WTC11 (cell line): ENCODE measurements around the gene GRB10. TPM values are rescaled to one million over a fixed set of nuclear protein-coding genes. Genes with fewer than 3 reads are reported as not detected.

Source experiments
- ATAC-seq: fragments of 200-7000 bp; cut with Tn5 transposase; 2 replicates; pipeline ENCODE4 v1.10.0; 2021; ENCODE audit warnings: mild to moderate bottlenecking, moderate library complexity
- CTCF ChIA-PET: fragments of 300-600 bp; sonication (Branson Sonifier 250); formaldehyde crosslinking; loops from one replicate; lab custom pipeline; 2021; ENCODE audit warnings: antibody characterized with exemption; lab: Charles Lee
- POLR2A ChIA-PET: fragments of 350-600 bp; sonication (Branson Sonifier 250); formaldehyde crosslinking; loops from one replicate; lab custom pipeline; 2021; ENCODE audit warnings: antibody characterized with exemption; lab: Charles Lee
- DNase-seq: peaks from one replicate; pipeline ENCODE4 v3.0.0; 2021; ENCODE audit warnings: low spot score
- H3K27ac Mint-ChIP-seq: 2 replicates; pipeline ENCODE4 v1.8.0; 2021; ENCODE audit warnings: mixed read lengths
- H3K27me3 Mint-ChIP-seq: 2 replicates; pipeline ENCODE4 v1.8.0; 2021; ENCODE audit warnings: low read depth, mild to moderate bottlenecking, moderate library complexity, mixed read lengths
- H3K36me3 Mint-ChIP-seq: 2 replicates; pipeline ENCODE4 v1.8.0; 2021; ENCODE audit warnings: mixed read lengths
- H3K4me1 Mint-ChIP-seq: 2 replicates; pipeline ENCODE4 v1.8.0; 2022; ENCODE audit warnings: mixed read lengths
- H3K4me3 Mint-ChIP-seq: 2 replicates; pipeline ENCODE4 v1.8.0; 2021; ENCODE audit warnings: mild to moderate bottlenecking, moderate library complexity, mixed read lengths
- H3K9me3 Mint-ChIP-seq: 2 replicates; pipeline ENCODE4 v1.8.0; 2021; ENCODE audit warnings: mixed read lengths
- CREB1 ChIP-seq: sonication (generic); formaldehyde crosslinking; IDR thresholded peaks from 2 replicates; pipeline ENCODE4 v1.8.0; 2023; ENCODE audit warnings: mild to moderate bottlenecking, missing genetic modification reagents
- ELF4 ChIP-seq: sonication (generic); formaldehyde crosslinking; IDR thresholded peaks from 2 replicates; pipeline ENCODE4 v1.8.1; 2022; ENCODE audit warnings: low read depth, mild to moderate bottlenecking, moderate library complexity, missing genetic modification reagents
- GRHL2 ChIP-seq: fragments of 250-450 bp; sonication (Bioruptor Pico); IDR thresholded peaks from 2 replicates; pipeline ENCODE4 v1.8.0; 2022; ENCODE audit warnings: mild to moderate bottlenecking, moderate library complexity; ENCODE audit not compliant: insufficient replicate concordance, severe bottlenecking
- HMGA2 ChIP-seq: fragments of 250-450 bp; sonication (Bioruptor Pico); IDR thresholded peaks from 2 replicates; pipeline ENCODE4 v1.4.0; 2021; ENCODE audit warnings: mild to moderate bottlenecking, moderate library complexity
- MYBL2 ChIP-seq: sonication (generic); formaldehyde crosslinking; IDR thresholded peaks from 2 replicates; pipeline ENCODE4 v1.8.1; 2023; ENCODE audit warnings: mild to moderate bottlenecking, moderate library complexity, missing genetic modification reagents
- NFATC4 ChIP-seq: fragments of 250-450 bp; sonication (Bioruptor Pico); IDR thresholded peaks from 2 replicates; pipeline ENCODE4 v1.9.0; 2021; ENCODE audit warnings: mild to moderate bottlenecking
- NFE2L1 ChIP-seq: sonication (generic); formaldehyde crosslinking; IDR thresholded peaks from 2 replicates; pipeline ENCODE4 v1.8.1; 2023; ENCODE audit warnings: missing genetic modification reagents
- OVOL2 ChIP-seq: fragments of 250-450 bp; sonication (Bioruptor Pico); IDR thresholded peaks from 2 replicates; pipeline ENCODE4 v1.9.0; 2021; ENCODE audit warnings: mild to moderate bottlenecking, borderline replicate concordance
- RORB ChIP-seq: fragments of 250-450 bp; sonication (Bioruptor Pico); IDR thresholded peaks from 2 replicates; pipeline ENCODE4 v1.9.0; 2021; ENCODE audit warnings: mild to moderate bottlenecking
- SP1 ChIP-seq: sonication (generic); formaldehyde crosslinking; conservative IDR thresholded peaks from 2 replicates; pipeline ENCODE4 v1.8.1; 2022; ENCODE audit warnings: missing genetic modification reagents
- TCF7 ChIP-seq: sonication (generic); formaldehyde crosslinking; IDR thresholded peaks from 2 replicates; pipeline ENCODE4 v1.8.0; 2022; ENCODE audit warnings: mild to moderate bottlenecking, low read depth, missing genetic modification reagents, moderate library complexity
- ZNF317 ChIP-seq: sonication (generic); formaldehyde crosslinking; IDR thresholded peaks from 2 replicates; pipeline ENCODE4 v1.8.1; 2023; ENCODE audit warnings: low read depth, mild to moderate bottlenecking, moderate library complexity, missing genetic modification reagents, borderline replicate concordance
- total RNA-seq: library from RNA; stranded (reverse); gene quantifications from 3 replicates; pipeline ENCODE4 v1.2.3, GENCODE V29; 2021
- TF ChIP-seq, protein P1 (sequence below): sonication (generic); formaldehyde crosslinking; IDR thresholded peaks from 2 replicates; pipeline ENCODE4 v1.8.1; 2023; ENCODE audit warnings: mild to moderate bottlenecking, missing genetic modification reagents, moderate library complexity
- TF ChIP-seq, protein P2 (sequence below): sonication (generic); formaldehyde crosslinking; IDR thresholded peaks from 2 replicates; pipeline ENCODE4 v1.8.0; 2022; ENCODE audit warnings: missing genetic modification reagents
- TF ChIP-seq, protein P3 (sequence below): sonication (generic); formaldehyde crosslinking; IDR thresholded peaks from 2 replicates; pipeline ENCODE4 v1.8.1; 2023; ENCODE audit warnings: mild to moderate bottlenecking, missing genetic modification reagents, borderline replicate concordance
- TF ChIP-seq, protein P4 (sequence below): sonication (generic); formaldehyde crosslinking; IDR thresholded peaks from 2 replicates; pipeline ENCODE4 v1.8.0; 2022; ENCODE audit warnings: mild to moderate bottlenecking, missing genetic modification reagents
- TF ChIP-seq, protein P5 (sequence below): fragments of 250-450 bp; sonication (Bioruptor Pico); IDR thresholded peaks from 2 replicates; pipeline ENCODE4 v1.9.0; 2021; ENCODE audit warnings: mild to moderate bottlenecking
- TF ChIP-seq, protein P6 (sequence below): sonication (generic); formaldehyde crosslinking; IDR thresholded peaks from 2 replicates; pipeline ENCODE4 v1.8.0; 2023; ENCODE audit warnings: missing genetic modification reagents
- TF ChIP-seq, protein P7 (sequence below): sonication (generic); formaldehyde crosslinking; IDR thresholded peaks from 2 replicates; pipeline ENCODE4 v1.8.1; 2023; ENCODE audit warnings: mild to moderate bottlenecking, missing genetic modification reagents
- TF ChIP-seq, protein P8 (sequence below): sonication (generic); formaldehyde crosslinking; IDR thresholded peaks from 2 replicates; pipeline ENCODE4 v1.8.1; 2023; ENCODE audit warnings: mild to moderate bottlenecking, missing genetic modification reagents

GRB10 gene
- total RNA-seq, 1 experiment from 2014 or later = 103 TPM

DNA sequence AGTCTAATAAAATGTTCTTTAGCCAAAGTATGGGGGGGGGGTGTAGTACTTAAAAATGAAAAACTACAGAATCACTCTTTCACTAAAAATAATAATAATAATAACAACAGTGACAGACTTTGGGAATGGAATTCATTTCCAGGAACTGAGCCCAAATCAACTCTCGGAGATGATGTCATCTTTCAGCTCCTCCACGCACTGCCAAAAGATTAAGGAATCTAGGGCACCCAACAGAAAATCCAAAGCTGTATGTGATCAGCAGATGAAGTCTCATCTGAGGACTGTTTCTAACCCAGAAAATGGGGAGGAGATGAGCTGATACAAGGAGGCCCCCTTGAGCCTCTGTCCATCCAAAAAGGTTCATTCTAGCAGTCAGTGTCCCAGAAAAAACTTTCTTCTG, 54.5 kb downstream of the GRB10 start:
- no peaks in the 10 kb centered on the region for H3K9me3 Mint-ChIP-seq
- ATAC-seq = no peak
- no peaks in the 10 kb centered on the region for H3K27me3 Mint-ChIP-seq
- CTCF ChIA-PET = interaction anchor here (1.0 kb wide), 1 partner anchor 16 kb away, joined by 4 read pairs; no protein-coding TSS in a partner anchor
- H3K4me1 Mint-ChIP-seq = peaks cover 25% of the 10 kb centered on the region
- POLR2A ChIA-PET = interaction anchor here (0.5 to 0.7 kb wide), 2 partner anchors 67 to 574 kb away, joined by 4 to 5 read pairs; no protein-coding TSS in a partner anchor
- TF ChIP-seq ELF4 (CRISPR knock-in tag) = no peak
- TF ChIP-seq TCF7 = no peak
- no peak for TF ChIP-seq RORB (CRISPR knock-in tag)
- no peak for TF ChIP-seq NFE2L1 (CRISPR knock-in tag)
- no peak for TF ChIP-seq CREB1 (CRISPR knock-in tag)
- no peak for TF ChIP-seq NFATC4 (CRISPR knock-in tag)
- no peak for TF ChIP-seq HMGA2 (CRISPR knock-in tag)
- no peak for DNase-seq
- H3K36me3 Mint-ChIP-seq = no peaks in the 10 kb centered on the region
- H3K27ac Mint-ChIP-seq = no peak overlapping the region
- no peak overlapping the region for H3K4me3 Mint-ChIP-seq

DNA sequence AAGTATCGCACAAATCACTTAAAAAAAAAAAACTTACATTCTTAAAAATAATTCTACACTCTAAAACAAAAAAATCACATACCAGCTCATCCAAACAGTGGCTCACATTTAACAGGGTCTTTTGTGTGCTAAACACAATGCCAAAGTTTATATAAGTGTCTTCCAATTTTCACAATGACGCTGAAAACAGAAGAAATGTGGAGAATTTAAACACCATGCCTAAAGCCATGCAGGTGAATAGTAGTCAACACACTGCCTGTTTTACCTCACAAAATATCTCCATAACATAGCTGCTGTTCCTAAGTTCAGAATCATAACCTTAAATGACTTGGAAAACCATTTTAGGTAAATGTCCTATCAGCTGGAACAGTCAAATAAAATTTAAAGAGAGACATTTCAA, 55.0 kb downstream of the GRB10 start:
- Mint-ChIP-seq H3K27me3 (no peaks in the 10 kb centered on the region), H3K9me3 (no peaks in the 10 kb centered on the region), H3K4me1 (peaks cover 25% of the 10 kb centered on the region), H3K4me3 (no peak overlapping the region), H3K27ac (no peak overlapping the region), H3K36me3 (no peaks in the 10 kb centered on the region)
- CTCF ChIA-PET = interaction anchor here (1.0 kb wide), 1 partner anchor 16 kb away, joined by 4 read pairs; no protein-coding TSS in a partner anchor
- POLR2A ChIA-PET = interaction anchor here (0.5 kb wide), 1 partner anchor 574 kb away, joined by 5 read pairs; no protein-coding TSS in a partner anchor
- TF ChIP-seq, protein P1, sequence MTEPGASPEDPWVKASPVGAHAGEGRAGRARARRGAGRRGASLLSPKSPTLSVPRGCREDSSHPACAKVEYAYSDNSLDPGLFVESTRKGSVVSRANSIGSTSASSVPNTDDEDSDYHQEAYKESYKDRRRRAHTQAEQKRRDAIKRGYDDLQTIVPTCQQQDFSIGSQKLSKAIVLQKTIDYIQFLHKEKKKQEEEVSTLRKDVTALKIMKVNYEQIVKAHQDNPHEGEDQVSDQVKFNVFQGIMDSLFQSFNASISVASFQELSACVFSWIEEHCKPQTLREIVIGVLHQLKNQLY (CRISPR knock-in tag) = no peak
- no peak for TF ChIP-seq ZNF317 (CRISPR knock-in tag)
- TF ChIP-seq GRHL2 = no peak
- TF ChIP-seq SP1 (CRISPR knock-in tag) = no peak
- no peak for TF ChIP-seq OVOL2 (CRISPR knock-in tag)
- TF ChIP-seq, protein P2, sequence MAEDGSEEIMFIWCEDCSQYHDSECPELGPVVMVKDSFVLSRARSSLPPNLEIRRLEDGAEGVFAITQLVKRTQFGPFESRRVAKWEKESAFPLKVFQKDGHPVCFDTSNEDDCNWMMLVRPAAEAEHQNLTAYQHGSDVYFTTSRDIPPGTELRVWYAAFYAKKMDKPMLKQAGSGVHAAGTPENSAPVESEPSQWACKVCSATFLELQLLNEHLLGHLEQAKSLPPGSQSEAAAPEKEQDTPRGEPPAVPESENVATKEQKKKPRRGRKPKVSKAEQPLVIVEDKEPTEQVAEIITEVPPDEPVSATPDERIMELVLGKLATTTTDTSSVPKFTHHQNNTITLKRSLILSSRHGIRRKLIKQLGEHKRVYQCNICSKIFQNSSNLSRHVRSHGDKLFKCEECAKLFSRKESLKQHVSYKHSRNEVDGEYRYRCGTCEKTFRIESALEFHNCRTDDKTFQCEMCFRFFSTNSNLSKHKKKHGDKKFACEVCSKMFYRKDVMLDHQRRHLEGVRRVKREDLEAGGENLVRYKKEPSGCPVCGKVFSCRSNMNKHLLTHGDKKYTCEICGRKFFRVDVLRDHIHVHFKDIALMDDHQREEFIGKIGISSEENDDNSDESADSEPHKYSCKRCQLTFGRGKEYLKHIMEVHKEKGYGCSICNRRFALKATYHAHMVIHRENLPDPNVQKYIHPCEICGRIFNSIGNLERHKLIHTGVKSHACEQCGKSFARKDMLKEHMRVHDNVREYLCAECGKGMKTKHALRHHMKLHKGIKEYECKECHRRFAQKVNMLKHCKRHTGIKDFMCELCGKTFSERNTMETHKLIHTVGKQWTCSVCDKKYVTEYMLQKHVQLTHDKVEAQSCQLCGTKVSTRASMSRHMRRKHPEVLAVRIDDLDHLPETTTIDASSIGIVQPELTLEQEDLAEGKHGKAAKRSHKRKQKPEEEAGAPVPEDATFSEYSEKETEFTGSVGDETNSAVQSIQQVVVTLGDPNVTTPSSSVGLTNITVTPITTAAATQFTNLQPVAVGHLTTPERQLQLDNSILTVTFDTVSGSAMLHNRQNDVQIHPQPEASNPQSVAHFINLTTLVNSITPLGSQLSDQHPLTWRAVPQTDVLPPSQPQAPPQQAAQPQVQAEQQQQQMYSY (CRISPR knock-in tag) = no peak
- TF ChIP-seq MYBL2 (CRISPR knock-in tag) = no peak
- no peak for TF ChIP-seq CREB1 (CRISPR knock-in tag)
- TF ChIP-seq, protein P3, sequence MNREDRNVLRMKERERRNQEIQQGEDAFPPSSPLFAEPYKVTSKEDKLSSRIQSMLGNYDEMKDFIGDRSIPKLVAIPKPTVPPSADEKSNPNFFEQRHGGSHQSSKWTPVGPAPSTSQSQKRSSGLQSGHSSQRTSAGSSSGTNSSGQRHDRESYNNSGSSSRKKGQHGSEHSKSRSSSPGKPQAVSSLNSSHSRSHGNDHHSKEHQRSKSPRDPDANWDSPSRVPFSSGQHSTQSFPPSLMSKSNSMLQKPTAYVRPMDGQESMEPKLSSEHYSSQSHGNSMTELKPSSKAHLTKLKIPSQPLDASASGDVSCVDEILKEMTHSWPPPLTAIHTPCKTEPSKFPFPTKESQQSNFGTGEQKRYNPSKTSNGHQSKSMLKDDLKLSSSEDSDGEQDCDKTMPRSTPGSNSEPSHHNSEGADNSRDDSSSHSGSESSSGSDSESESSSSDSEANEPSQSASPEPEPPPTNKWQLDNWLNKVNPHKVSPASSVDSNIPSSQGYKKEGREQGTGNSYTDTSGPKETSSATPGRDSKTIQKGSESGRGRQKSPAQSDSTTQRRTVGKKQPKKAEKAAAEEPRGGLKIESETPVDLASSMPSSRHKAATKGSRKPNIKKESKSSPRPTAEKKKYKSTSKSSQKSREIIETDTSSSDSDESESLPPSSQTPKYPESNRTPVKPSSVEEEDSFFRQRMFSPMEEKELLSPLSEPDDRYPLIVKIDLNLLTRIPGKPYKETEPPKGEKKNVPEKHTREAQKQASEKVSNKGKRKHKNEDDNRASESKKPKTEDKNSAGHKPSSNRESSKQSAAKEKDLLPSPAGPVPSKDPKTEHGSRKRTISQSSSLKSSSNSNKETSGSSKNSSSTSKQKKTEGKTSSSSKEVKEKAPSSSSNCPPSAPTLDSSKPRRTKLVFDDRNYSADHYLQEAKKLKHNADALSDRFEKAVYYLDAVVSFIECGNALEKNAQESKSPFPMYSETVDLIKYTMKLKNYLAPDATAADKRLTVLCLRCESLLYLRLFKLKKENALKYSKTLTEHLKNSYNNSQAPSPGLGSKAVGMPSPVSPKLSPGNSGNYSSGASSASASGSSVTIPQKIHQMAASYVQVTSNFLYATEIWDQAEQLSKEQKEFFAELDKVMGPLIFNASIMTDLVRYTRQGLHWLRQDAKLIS (CRISPR knock-in tag) = no peak
- TF ChIP-seq, protein P4, sequence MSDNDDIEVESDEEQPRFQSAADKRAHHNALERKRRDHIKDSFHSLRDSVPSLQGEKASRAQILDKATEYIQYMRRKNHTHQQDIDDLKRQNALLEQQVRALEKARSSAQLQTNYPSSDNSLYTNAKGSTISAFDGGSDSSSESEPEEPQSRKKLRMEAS (CRISPR knock-in tag) = no peak
- TF ChIP-seq, protein P5, sequence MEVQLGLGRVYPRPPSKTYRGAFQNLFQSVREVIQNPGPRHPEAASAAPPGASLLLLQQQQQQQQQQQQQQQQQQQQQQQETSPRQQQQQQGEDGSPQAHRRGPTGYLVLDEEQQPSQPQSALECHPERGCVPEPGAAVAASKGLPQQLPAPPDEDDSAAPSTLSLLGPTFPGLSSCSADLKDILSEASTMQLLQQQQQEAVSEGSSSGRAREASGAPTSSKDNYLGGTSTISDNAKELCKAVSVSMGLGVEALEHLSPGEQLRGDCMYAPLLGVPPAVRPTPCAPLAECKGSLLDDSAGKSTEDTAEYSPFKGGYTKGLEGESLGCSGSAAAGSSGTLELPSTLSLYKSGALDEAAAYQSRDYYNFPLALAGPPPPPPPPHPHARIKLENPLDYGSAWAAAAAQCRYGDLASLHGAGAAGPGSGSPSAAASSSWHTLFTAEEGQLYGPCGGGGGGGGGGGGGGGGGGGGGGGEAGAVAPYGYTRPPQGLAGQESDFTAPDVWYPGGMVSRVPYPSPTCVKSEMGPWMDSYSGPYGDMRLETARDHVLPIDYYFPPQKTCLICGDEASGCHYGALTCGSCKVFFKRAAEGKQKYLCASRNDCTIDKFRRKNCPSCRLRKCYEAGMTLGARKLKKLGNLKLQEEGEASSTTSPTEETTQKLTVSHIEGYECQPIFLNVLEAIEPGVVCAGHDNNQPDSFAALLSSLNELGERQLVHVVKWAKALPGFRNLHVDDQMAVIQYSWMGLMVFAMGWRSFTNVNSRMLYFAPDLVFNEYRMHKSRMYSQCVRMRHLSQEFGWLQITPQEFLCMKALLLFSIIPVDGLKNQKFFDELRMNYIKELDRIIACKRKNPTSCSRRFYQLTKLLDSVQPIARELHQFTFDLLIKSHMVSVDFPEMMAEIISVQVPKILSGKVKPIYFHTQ (CRISPR knock-in tag) = no peak
- TF ChIP-seq, protein P6, sequence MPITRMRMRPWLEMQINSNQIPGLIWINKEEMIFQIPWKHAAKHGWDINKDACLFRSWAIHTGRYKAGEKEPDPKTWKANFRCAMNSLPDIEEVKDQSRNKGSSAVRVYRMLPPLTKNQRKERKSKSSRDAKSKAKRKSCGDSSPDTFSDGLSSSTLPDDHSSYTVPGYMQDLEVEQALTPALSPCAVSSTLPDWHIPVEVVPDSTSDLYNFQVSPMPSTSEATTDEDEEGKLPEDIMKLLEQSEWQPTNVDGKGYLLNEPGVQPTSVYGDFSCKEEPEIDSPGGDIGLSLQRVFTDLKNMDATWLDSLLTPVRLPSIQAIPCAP (CRISPR knock-in tag) = no peak
- TF ChIP-seq, protein P7, sequence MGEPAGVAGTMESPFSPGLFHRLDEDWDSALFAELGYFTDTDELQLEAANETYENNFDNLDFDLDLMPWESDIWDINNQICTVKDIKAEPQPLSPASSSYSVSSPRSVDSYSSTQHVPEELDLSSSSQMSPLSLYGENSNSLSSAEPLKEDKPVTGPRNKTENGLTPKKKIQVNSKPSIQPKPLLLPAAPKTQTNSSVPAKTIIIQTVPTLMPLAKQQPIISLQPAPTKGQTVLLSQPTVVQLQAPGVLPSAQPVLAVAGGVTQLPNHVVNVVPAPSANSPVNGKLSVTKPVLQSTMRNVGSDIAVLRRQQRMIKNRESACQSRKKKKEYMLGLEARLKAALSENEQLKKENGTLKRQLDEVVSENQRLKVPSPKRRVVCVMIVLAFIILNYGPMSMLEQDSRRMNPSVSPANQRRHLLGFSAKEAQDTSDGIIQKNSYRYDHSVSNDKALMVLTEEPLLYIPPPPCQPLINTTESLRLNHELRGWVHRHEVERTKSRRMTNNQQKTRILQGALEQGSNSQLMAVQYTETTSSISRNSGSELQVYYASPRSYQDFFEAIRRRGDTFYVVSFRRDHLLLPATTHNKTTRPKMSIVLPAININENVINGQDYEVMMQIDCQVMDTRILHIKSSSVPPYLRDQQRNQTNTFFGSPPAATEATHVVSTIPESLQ = no peak
- TF ChIP-seq, protein P8, sequence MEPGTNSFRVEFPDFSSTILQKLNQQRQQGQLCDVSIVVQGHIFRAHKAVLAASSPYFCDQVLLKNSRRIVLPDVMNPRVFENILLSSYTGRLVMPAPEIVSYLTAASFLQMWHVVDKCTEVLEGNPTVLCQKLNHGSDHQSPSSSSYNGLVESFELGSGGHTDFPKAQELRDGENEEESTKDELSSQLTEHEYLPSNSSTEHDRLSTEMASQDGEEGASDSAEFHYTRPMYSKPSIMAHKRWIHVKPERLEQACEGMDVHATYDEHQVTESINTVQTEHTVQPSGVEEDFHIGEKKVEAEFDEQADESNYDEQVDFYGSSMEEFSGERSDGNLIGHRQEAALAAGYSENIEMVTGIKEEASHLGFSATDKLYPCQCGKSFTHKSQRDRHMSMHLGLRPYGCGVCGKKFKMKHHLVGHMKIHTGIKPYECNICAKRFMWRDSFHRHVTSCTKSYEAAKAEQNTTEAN (CRISPR knock-in tag) = no peak
- DNase-seq (no peak), ATAC-seq (no peak)
